ENCODE measurements around the gene SOS1.

SOS1 gene

DNA sequence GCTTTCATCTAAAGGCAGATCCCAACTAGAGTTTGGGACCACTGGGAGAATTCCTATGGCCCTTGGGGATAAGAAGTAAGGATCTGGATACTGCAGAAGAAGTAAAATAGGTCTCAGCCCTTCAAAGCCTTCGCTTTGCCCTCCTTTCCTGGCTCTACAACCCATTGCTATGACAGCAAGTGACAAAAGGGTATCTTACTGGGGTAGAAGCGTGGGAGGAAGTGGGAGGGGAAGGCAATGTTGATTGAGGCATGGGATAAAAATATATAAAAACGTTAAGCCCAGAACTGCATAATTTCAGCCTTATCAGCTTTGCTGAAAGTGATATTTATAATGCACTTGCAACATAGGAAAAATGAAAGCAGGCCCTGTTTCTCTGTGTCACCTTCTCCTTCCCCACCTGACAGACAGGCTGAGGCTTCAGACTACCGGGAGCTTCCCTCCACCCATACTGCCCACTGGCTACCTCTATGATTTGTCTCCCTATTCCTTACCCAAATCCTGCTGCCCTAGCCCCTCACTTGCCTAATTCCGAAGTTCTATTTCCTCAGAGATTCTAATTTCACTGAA is 14.9 kb upstream of the SOS1 start:
- H3K27me3 ChIP-seq (ENCODE audit: control insufficient read depth, insufficient read depth, low read length): no peaks in the 10 kb centered on the region
- no peak overlapping the region for H3K9ac ChIP-seq (ENCODE audit: low read length)
- no peak overlapping the region for H3K27ac ChIP-seq (ENCODE audit: low read depth, low read length)
- H3K36me3 ChIP-seq (ENCODE audit: control insufficient read depth, insufficient read depth, low read length): no peaks in the 10 kb centered on the region
- H3K4me3 ChIP-seq (ENCODE audit: low read length): no peak overlapping the region
- H3K4me1 ChIP-seq (ENCODE audit: control insufficient read depth, insufficient read depth, low read length): no peaks in the 10 kb centered on the region

DNA sequence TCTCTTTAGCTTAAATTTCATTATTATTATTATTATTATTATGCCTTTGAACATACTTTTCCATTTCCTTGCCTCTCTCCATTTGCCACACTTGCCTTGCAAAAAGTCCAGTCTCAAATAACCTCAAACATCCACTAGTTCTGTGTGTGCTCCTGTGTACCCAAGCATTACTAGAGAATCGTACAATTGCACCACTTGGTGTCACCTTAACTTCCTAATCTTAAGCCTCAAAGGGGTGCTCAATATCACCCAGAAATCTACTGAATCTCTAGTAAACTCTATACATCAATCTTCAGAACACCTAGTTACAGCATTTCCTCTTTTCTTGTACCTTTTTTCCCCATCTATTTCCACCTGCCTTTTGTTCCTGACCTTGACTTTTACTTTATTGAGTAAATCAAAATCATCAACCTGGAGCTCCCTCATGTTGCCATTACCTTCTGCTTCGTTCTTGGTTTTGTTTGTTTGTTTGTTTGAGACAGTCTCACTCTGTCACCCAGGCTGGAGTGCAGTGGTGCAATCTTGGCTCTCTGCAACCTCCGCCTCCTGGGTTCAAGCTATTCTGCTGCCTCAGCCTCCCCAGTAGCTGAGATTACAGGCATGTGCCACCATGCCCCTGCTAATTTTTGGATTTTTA is 12.5 kb upstream of the SOS1 start:
- Histone ChIP-seq H3K36me3 (ENCODE audit: control insufficient read depth, insufficient read depth, low read length) (no peaks in the 10 kb centered on the region), H3K4me1 (ENCODE audit: control insufficient read depth, insufficient read depth, low read length) (no peaks in the 10 kb centered on the region), H3K4me3 (ENCODE audit: low read length) (no peak overlapping the region), H3K27ac (ENCODE audit: low read depth, low read length) (no peak overlapping the region), H3K9ac (ENCODE audit: low read length) (no peak overlapping the region), H3K27me3 (ENCODE audit: control insufficient read depth, insufficient read depth, low read length) (no peaks in the 10 kb centered on the region)

GRCh38 chr2:39128919-39129391 is 8.1 kb upstream of the SOS1 start:
- Histone ChIP-seq H3K36me3 (ENCODE audit: control insufficient read depth, insufficient read depth, low read length) (no peaks in the 10 kb centered on the region), H3K27me3 (ENCODE audit: control insufficient read depth, insufficient read depth, low read length) (no peaks in the 10 kb centered on the region), H3K4me3 (ENCODE audit: low read length) (no peak overlapping the region), H3K27ac (ENCODE audit: low read depth, low read length) (no peak overlapping the region), H3K9ac (ENCODE audit: low read length) (no peak overlapping the region), H3K4me1 (ENCODE audit: control insufficient read depth, insufficient read depth, low read length) (peaks cover 3% of the 10 kb centered on the region)

GRCh38 chr2:39127973-39128372 is 7.1 kb upstream of the SOS1 start:
- H3K4me1 ChIP-seq (ENCODE audit: control insufficient read depth, insufficient read depth, low read length): peaks cover 3% of the 10 kb centered on the region
- H3K27ac ChIP-seq (ENCODE audit: low read depth, low read length): no peak overlapping the region
- no peaks in the 10 kb centered on the region for H3K36me3 ChIP-seq (ENCODE audit: control insufficient read depth, insufficient read depth, low read length)
- no peak overlapping the region for H3K4me3 ChIP-seq (ENCODE audit: low read length)
- H3K9ac ChIP-seq (ENCODE audit: low read length): no peak overlapping the region
- no peaks in the 10 kb centered on the region for H3K27me3 ChIP-seq (ENCODE audit: control insufficient read depth, insufficient read depth, low read length)

DNA sequence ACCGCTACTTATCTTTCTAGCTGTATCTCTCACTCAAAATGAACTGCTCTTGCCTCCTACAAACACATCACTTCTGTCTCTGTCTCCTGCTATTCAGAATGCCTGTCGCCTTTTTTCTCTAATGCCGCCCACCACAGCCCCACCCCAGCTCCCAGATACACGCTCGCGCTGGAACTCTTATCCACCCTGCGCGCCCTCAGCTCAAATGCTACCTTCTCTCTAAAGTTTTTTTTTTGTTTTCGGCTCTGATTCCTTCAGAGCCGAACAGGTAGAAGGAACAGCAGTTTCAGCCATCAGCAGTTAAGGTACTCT is 3.9 kb upstream of the SOS1 start:
- H3K9ac ChIP-seq (ENCODE audit: low read length): peak overlapping the region; percentile 25
- H3K4me3 ChIP-seq (ENCODE audit: low read length): peak overlapping the region; percentile 99
- H3K36me3 ChIP-seq (ENCODE audit: control insufficient read depth, insufficient read depth, low read length): no peaks in the 10 kb centered on the region
- peaks cover 12% of the 10 kb centered on the region for H3K4me1 ChIP-seq (ENCODE audit: control insufficient read depth, insufficient read depth, low read length)
- H3K27ac ChIP-seq (ENCODE audit: low read depth, low read length): peak overlapping the region; percentile 96
- no peaks in the 10 kb centered on the region for H3K27me3 ChIP-seq (ENCODE audit: control insufficient read depth, insufficient read depth, low read length)

GRCh38 chr2:39124000-39124745 is 3.3 kb upstream of the SOS1 start:
- H3K27me3 ChIP-seq (ENCODE audit: control insufficient read depth, insufficient read depth, low read length): no peaks in the 10 kb centered on the region
- peak overlapping the region; percentile 96 for H3K27ac ChIP-seq (ENCODE audit: low read depth, low read length)

DNA sequence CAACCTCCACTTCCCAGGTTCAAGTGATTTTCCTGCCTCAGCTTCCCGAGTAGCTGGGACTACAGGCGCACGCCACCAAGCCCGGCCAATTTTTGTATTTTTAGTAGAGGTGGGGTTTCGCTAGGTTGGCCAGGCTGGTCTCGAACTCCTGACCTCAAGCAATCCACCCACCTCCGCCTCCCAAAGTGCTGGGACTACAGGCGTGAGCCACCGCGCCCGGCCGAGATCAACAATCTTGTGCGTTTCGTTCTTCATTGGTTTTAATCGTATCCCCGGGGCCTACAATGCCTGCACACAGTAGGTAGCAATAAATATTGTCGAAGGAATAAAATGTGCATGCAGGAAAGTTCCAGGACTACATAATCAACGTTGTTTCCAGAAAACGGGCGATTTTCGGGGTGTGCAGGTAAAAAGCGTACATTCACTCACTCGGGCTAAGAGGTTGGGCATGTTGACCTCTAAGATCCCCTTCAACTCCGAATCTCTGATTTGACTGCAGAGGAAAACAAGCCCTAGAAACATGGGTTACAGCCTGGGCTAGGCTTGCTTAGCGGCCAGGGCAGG is 2.7 kb upstream of the SOS1 start:
- Histone ChIP-seq H3K4me3 (ENCODE audit: low read length) (peak overlapping the region; percentile 99), H3K36me3 (ENCODE audit: control insufficient read depth, insufficient read depth, low read length) (no peaks in the 10 kb centered on the region), H3K27ac (ENCODE audit: low read depth, low read length) (peak overlapping the region; percentile 96), H3K4me1 (ENCODE audit: control insufficient read depth, insufficient read depth, low read length) (peaks cover 20% of the 10 kb centered on the region), H3K9ac (ENCODE audit: low read length) (peak overlapping the region; percentile 80), H3K27me3 (ENCODE audit: control insufficient read depth, insufficient read depth, low read length) (no peaks in the 10 kb centered on the region)

More at GRCh38 chr2:39124000-39124745, 3.3 kb upstream of the SOS1 start:
- H3K4me3 ChIP-seq (ENCODE audit: low read length): peak overlapping the region; percentile 99
- peaks cover 16% of the 10 kb centered on the region for H3K4me1 ChIP-seq (ENCODE audit: control insufficient read depth, insufficient read depth, low read length)
- H3K9ac ChIP-seq (ENCODE audit: low read length): peak overlapping the region; percentile 80
- H3K36me3 ChIP-seq (ENCODE audit: control insufficient read depth, insufficient read depth, low read length): no peaks in the 10 kb centered on the region

DNA sequence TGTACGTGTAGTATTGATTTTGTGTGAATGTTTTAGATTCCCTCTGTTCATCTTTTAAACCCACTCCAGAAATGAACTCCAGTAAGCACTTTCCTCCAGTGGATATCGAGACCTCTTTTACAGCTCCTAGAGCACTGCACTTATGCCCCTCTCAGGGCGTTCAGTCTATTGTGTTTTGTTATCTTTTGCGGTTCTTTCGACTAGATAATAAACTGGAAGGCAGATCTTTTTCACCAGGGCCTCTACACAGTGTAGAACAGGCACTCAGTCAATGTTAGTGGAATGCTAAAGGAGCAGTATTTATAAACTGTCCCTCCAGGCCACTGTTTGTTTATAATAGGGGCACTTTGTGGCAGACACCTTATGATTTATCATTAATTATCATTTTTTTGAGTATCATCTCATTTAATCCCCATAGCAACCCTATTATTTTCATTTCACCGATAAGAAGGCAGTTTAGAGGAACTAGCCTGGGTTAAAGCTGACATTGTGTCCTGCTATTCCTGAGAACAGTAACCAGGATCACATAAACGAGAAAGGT is 742 bp upstream of the SOS1 start:
- peak overlapping the region; percentile 91 for H3K9ac ChIP-seq (ENCODE audit: low read length)
- H3K27me3 ChIP-seq (ENCODE audit: control insufficient read depth, insufficient read depth, low read length): no peaks in the 10 kb centered on the region
- peaks cover 25% of the 10 kb centered on the region for H3K4me1 ChIP-seq (ENCODE audit: control insufficient read depth, insufficient read depth, low read length)
- no peaks in the 10 kb centered on the region for H3K36me3 ChIP-seq (ENCODE audit: control insufficient read depth, insufficient read depth, low read length)
- peak overlapping the region; percentile 96 for H3K27ac ChIP-seq (ENCODE audit: low read depth, low read length)
- peak overlapping the region; percentile 90 for H3K4me3 ChIP-seq (ENCODE audit: low read length)

DNA sequence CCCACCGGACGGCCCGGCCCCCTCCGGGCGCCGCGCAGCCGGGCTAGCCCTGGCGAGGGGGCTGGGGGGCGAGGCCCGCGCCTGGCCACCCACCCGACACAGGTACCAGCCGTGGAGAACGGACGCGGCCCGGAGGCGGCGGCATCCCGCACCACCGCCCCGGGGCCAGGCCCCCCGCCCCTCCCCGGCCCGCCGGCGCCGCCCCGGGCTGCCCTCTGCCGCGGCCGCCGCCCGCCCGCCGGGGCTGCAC is 405 bp downstream of the SOS1 start:
- H3K36me3 ChIP-seq (ENCODE audit: control insufficient read depth, insufficient read depth, low read length): no peaks in the 10 kb centered on the region

GRCh38 chr2:39119732-39120520 is 925 bp downstream of the SOS1 start:
- H3K4me3 ChIP-seq (ENCODE audit: low read length): peak overlapping the region; percentile 90
- H3K36me3 ChIP-seq (ENCODE audit: control insufficient read depth, insufficient read depth, low read length): no peaks in the 10 kb centered on the region
- H3K4me1 ChIP-seq (ENCODE audit: control insufficient read depth, insufficient read depth, low read length): peaks cover 23% of the 10 kb centered on the region
- H3K27me3 ChIP-seq (ENCODE audit: control insufficient read depth, insufficient read depth, low read length): no peaks in the 10 kb centered on the region
- H3K27ac ChIP-seq (ENCODE audit: low read depth, low read length): peak overlapping the region; percentile 96
- H3K9ac ChIP-seq (ENCODE audit: low read length): peak overlapping the region; percentile 59

More for the DNA sequence above, 405 bp downstream of the SOS1 start:
- Histone ChIP-seq H3K27me3 (ENCODE audit: control insufficient read depth, insufficient read depth, low read length) (no peaks in the 10 kb centered on the region), H3K4me3 (ENCODE audit: low read length) (peak overlapping the region; percentile 90), H3K27ac (ENCODE audit: low read depth, low read length) (peak overlapping the region; percentile 96), H3K9ac (ENCODE audit: low read length) (peak overlapping the region; percentile 29), H3K4me1 (ENCODE audit: control insufficient read depth, insufficient read depth, low read length) (peaks cover 25% of the 10 kb centered on the region)

DNA sequence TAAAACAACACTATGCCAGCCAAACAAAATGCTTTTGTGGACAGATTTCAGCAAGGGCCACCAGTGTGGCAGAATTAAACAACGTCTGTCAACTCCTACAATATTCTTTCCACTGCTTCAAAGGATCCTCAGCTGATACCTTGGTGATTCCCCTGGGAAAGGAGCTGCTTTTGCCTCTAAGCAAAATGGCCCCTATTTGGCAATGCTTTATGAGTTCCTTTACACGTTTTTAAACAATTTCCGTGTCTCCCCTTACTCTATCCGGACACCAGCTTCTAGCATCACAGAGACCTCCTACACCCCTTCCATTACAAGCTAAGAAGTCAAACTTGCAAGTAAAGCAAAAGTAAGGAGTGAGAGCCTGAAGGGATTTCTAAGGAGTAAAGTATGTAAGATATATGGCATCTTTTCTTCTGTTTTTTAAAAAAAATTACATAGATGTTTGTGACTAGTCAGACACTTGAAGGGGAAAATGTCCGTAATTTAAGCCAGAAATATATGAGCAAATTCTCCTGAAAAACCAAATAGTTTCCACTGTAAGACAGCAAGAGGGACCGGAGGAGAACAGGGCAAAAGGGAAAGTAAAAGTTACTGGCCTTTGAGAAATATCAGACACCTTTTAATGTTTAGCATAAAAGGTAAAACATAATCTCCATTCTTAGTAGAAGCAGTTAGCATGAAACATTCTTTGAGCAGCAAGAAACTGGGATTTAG is 1.9 kb downstream of the SOS1 start:
- H3K36me3 ChIP-seq (ENCODE audit: control insufficient read depth, insufficient read depth, low read length): no peaks in the 10 kb centered on the region
- H3K27me3 ChIP-seq (ENCODE audit: control insufficient read depth, insufficient read depth, low read length): no peaks in the 10 kb centered on the region
- peak overlapping the region; percentile 90 for H3K4me3 ChIP-seq (ENCODE audit: low read length)
- H3K9ac ChIP-seq (ENCODE audit: low read length): peak overlapping the region; percentile 32
- H3K4me1 ChIP-seq (ENCODE audit: control insufficient read depth, insufficient read depth, low read length): peaks cover 22% of the 10 kb centered on the region
- peak overlapping the region; percentile 96 for H3K27ac ChIP-seq (ENCODE audit: low read depth, low read length)

Measured in rectal smooth muscle tissue (tissue), 1 donor.